ENCODE data around the gene CAAP1.

- TF ChIP-seq POLR2A (IDR thresholded peaks at IDR 0.05; ENCODE audit: low read depth, low read length) (no peak), POLR2AphosphoS5 (IDR thresholded peaks at IDR 0.05; ENCODE audit: low read depth, low read length) (no peak), POU2F2 (IDR thresholded peaks at IDR 0.05; ENCODE audit: low read depth, low read length) (no peak), TAF1 (IDR thresholded peaks at IDR 0.05; ENCODE audit: low read depth, low read length) (no peak), SPI1 (IDR thresholded peaks at IDR 0.05; ENCODE audit: low read depth, low read length) (no peak)
Observed at GRCh38 chr9:26919698-26920097, 27.1 kb upstream of the CAAP1 start.
